ENCODE measurements around the gene PARP12. TPM values are rescaled to one million over a fixed set of nuclear protein-coding genes. Genes with fewer than 3 reads are reported as not detected.

PARP12 gene
- total RNA-seq, 1 donor from 2014 or later: 6.8 TPM

GRCh38 chr7:140025814-140026433 lies 36.8 kb downstream of the PARP12 start:
- H3K36me3 ChIP-seq: no peaks in the 10 kb centered on the region
- H3K4me1 ChIP-seq: no peaks in the 10 kb centered on the region
- no peak overlapping the region for H3K4me3 ChIP-seq
- DNase-seq (ENCODE audit: low spot score): no peak
- no peaks in the 10 kb centered on the region for H4K20me1 ChIP-seq (ENCODE audit: low read depth)
- no peaks in the 10 kb centered on the region for H3K27me3 ChIP-seq
- no peak overlapping the region for H3K27ac Mint-ChIP-seq
- H3K79me2 ChIP-seq (ENCODE audit: low read depth): no peaks in the 10 kb centered on the region
- no peaks in the 10 kb centered on the region for H3K9me3 Mint-ChIP-seq
- TF ChIP-seq CTCF (IDR thresholded peaks at IDR 0.05) (no peak), EZH2 (IDR thresholded peaks at IDR 0.05) (no peak), EZH2phosphoT487 (IDR thresholded peaks at IDR 0.05) (no peak)
- H3K27ac ChIP-seq: no peak overlapping the region
- H3K36me3 Mint-ChIP-seq: no peaks in the 10 kb centered on the region
- H2AFZ ChIP-seq (replicated peaks): no peak overlapping the region
- H3K4me1 Mint-ChIP-seq: no peaks in the 10 kb centered on the region
- H3K9me3 ChIP-seq (ENCODE audit: low read depth): no peaks in the 10 kb centered on the region
- no peak overlapping the region for H3K4me3 Mint-ChIP-seq
- H3F3A ChIP-seq (ENCODE audit: low read depth): no peaks in the 10 kb centered on the region
- no peak overlapping the region for H3K9ac ChIP-seq
- peaks cover 2% of the 10 kb centered on the region for H3K27me3 Mint-ChIP-seq (ENCODE audit: insufficient read depth, low read depth)
- H3K4me2 ChIP-seq: no peak overlapping the region

- no peak for TF ChIP-seq EZH2phosphoT487 (IDR thresholded peaks at IDR 0.05)
- H3K4me2 ChIP-seq: no peak overlapping the region
- H3K9me3 Mint-ChIP-seq: no peaks in the 10 kb centered on the region
- no peak overlapping the region for H3K27ac ChIP-seq
- H3K9me3 ChIP-seq (ENCODE audit: low read depth): no peaks in the 10 kb centered on the region
- no peak overlapping the region for H3K4me3 Mint-ChIP-seq
- no peaks in the 10 kb centered on the region for H3F3A ChIP-seq (ENCODE audit: low read depth)
- no peak overlapping the region for H3K9ac ChIP-seq
- H3K27me3 ChIP-seq: no peaks in the 10 kb centered on the region
- H3K4me1 ChIP-seq: no peaks in the 10 kb centered on the region
- DNase-seq (ENCODE audit: low spot score): no peak
- H3K4me3 ChIP-seq: no peak overlapping the region
- H3K79me2 ChIP-seq (ENCODE audit: low read depth): no peaks in the 10 kb centered on the region
- peaks cover 2% of the 10 kb centered on the region for H3K27me3 Mint-ChIP-seq (ENCODE audit: insufficient read depth, low read depth)
- no peaks in the 10 kb centered on the region for H4K20me1 ChIP-seq (ENCODE audit: low read depth)
- H3K4me1 Mint-ChIP-seq: no peaks in the 10 kb centered on the region
- no peaks in the 10 kb centered on the region for H3K36me3 ChIP-seq
- no peak overlapping the region for H2AFZ ChIP-seq (replicated peaks)
- no peak overlapping the region for H3K27ac Mint-ChIP-seq
- no peaks in the 10 kb centered on the region for H3K36me3 Mint-ChIP-seq
Measured at GRCh38 chr7:140025241-140025640, 37.5 kb downstream of the PARP12 start.

GRCh38 chr7:140024585-140024984 lies 38.2 kb downstream of the PARP12 start:
- no peaks in the 10 kb centered on the region for H3K27me3 ChIP-seq
- no peaks in the 10 kb centered on the region for H3K9me3 ChIP-seq (ENCODE audit: low read depth)
- no peak overlapping the region for H2AFZ ChIP-seq (replicated peaks)
- Mint-ChIP-seq H3K9me3 (no peaks in the 10 kb centered on the region), H3K36me3 (no peaks in the 10 kb centered on the region), H3K27ac (no peak overlapping the region), H3K4me1 (no peaks in the 10 kb centered on the region), H3K27me3 (ENCODE audit: insufficient read depth, low read depth) (peaks cover 2% of the 10 kb centered on the region), H3K4me3 (no peak overlapping the region)
- no peak overlapping the region for H3K27ac ChIP-seq
- H3K4me3 ChIP-seq: no peak overlapping the region
- H3K4me1 ChIP-seq: no peaks in the 10 kb centered on the region
- no peaks in the 10 kb centered on the region for H3K36me3 ChIP-seq
- no peak for DNase-seq (ENCODE audit: low spot score)
- no peaks in the 10 kb centered on the region for H3F3A ChIP-seq (ENCODE audit: low read depth)
- no peaks in the 10 kb centered on the region for H3K79me2 ChIP-seq (ENCODE audit: low read depth)
- no peak overlapping the region for H3K4me2 ChIP-seq
- TF ChIP-seq CTCF (IDR thresholded peaks at IDR 0.05) (no peak), EZH2phosphoT487 (IDR thresholded peaks at IDR 0.05) (no peak), EZH2 (IDR thresholded peaks at IDR 0.05) (no peak)
- H4K20me1 ChIP-seq (ENCODE audit: low read depth): no peaks in the 10 kb centered on the region
- H3K9ac ChIP-seq: no peak overlapping the region

- no peak for DNase-seq (ENCODE audit: low spot score)
- no peaks in the 10 kb centered on the region for H3K79me2 ChIP-seq (ENCODE audit: low read depth)
- no peak overlapping the region for H3K4me2 ChIP-seq
- Mint-ChIP-seq H3K27ac (no peak overlapping the region), H3K4me1 (no peaks in the 10 kb centered on the region), H3K9me3 (no peaks in the 10 kb centered on the region), H3K36me3 (no peaks in the 10 kb centered on the region), H3K27me3 (ENCODE audit: insufficient read depth, low read depth) (peaks cover 2% of the 10 kb centered on the region), H3K4me3 (no peak overlapping the region)
- H3K9ac ChIP-seq: no peak overlapping the region
- no peak overlapping the region for H2AFZ ChIP-seq (replicated peaks)
- H3K4me1 ChIP-seq: no peaks in the 10 kb centered on the region
- TF ChIP-seq CTCF (IDR thresholded peaks at IDR 0.05) (no peak), EZH2phosphoT487 (IDR thresholded peaks at IDR 0.05) (no peak), EZH2 (IDR thresholded peaks at IDR 0.05) (no peak)
- no peak overlapping the region for H3K4me3 ChIP-seq
- H3F3A ChIP-seq (ENCODE audit: low read depth): no peaks in the 10 kb centered on the region
- H3K9me3 ChIP-seq (ENCODE audit: low read depth): no peaks in the 10 kb centered on the region
- no peaks in the 10 kb centered on the region for H3K36me3 ChIP-seq
- H3K27me3 ChIP-seq: no peaks in the 10 kb centered on the region
- no peaks in the 10 kb centered on the region for H4K20me1 ChIP-seq (ENCODE audit: low read depth)
- no peak overlapping the region for H3K27ac ChIP-seq
Measured at GRCh38 chr7:140023728-140024127, 39.0 kb downstream of the PARP12 start.

Measured in neural progenitor cell (in vitro differentiated cells).